Measurements from ENCODE around the gene KIF4A. TPM values are rescaled to one million over a fixed set of nuclear protein-coding genes. Genes with fewer than 3 reads are reported as not detected.
A peak's percentile ranks its signal among the peaks of the same experiment; 100 is the strongest.

KIF4A gene
- polyA plus RNA-seq, 1 experiment = 10.8 TPM

- POLR2A ChIA-PET = no interaction called here
- no peaks in the 10 kb centered on the region for H3K27me3 ChIP-seq (ENCODE audit: control insufficient read depth, insufficient read depth, low read length)
- DNase-seq (ENCODE audit: low read depth) = no peak
- CTCF ChIA-PET = interaction anchor here (0.5 to 2.1 kb wide), 4 partner anchors 11 to 210 kb away, joined by 3 to 6 read pairs (median 4); no protein-coding TSS in a partner anchor
- peak; percentile 90 for TF ChIP-seq CTCF (IDR thresholded peaks at IDR 0.05; ENCODE audit: insufficient read depth, low read depth, low read length)
- H3K4me3 ChIP-seq (ENCODE audit: low read depth, low read length) = peak overlapping the region; percentile 56
- no peaks in the 10 kb centered on the region for H3K36me3 ChIP-seq (ENCODE audit: control insufficient read depth, insufficient read depth, low read length)
These were observed 164.8 kb downstream of the KIF4A start for GRCh38 chrX:70454441-70455365.

- Histone ChIP-seq H3K36me3 (ENCODE audit: control insufficient read depth, insufficient read depth, low read length) (no peaks in the 10 kb centered on the region), H3K27me3 (ENCODE audit: control insufficient read depth, insufficient read depth, low read length) (no peaks in the 10 kb centered on the region), H3K4me3 (ENCODE audit: low read depth, low read length) (peak overlapping the region; percentile 56)
- POLR2A ChIA-PET = no interaction called here
- CTCF ChIA-PET = interaction anchor here (1.2 to 2.1 kb wide), 2 partner anchors 27 to 98 kb away, joined by 4 to 5 read pairs; no protein-coding TSS in a partner anchor
- DNase-seq (ENCODE audit: low read depth) = no peak
- no peak for TF ChIP-seq CTCF (IDR thresholded peaks at IDR 0.05; ENCODE audit: insufficient read depth, low read depth, low read length)
These were observed 165.7 kb downstream of the KIF4A start for GRCh38 chrX:70455366-70456202.

GRCh38 chrX:70456256-70456655 is 166.4 kb downstream of the KIF4A start:
- no peak for DNase-seq (ENCODE audit: low read depth)
- no peak for TF ChIP-seq CTCF (IDR thresholded peaks at IDR 0.05; ENCODE audit: insufficient read depth, low read depth, low read length)
- ChIA-PET CTCF (interaction anchor here (2.1 kb wide), 1 partner anchor 97 kb away, joined by 5 read pairs; no protein-coding TSS in a partner anchor), POLR2A (no interaction called here)
- Histone ChIP-seq H3K27me3 (ENCODE audit: control insufficient read depth, insufficient read depth, low read length) (no peaks in the 10 kb centered on the region), H3K36me3 (ENCODE audit: control insufficient read depth, insufficient read depth, low read length) (no peaks in the 10 kb centered on the region), H3K4me3 (ENCODE audit: low read depth, low read length) (no peak overlapping the region; the same call in 1 of the 2 replicates)

DNA sequence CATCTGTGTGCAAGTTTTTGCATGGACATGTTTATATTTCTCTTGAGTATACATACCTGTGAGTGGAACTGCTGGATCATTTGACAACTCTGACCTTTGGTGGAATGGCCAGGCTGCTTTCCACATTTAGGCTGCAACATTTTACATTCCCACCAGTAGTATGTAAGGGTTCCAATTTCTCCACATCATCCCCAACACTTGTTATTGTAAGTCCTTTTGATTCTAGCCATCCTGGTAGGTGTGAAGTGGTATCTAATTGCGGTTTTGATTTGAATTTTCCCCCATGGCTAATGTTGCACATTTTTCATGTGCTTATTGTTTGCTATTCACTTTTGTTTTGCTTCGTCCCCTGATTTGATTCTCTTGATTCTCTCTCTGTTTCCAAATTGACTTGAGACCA is 171.1 kb downstream of the KIF4A start:
- CTCF ChIA-PET = interaction anchor here (0.6 to 1.4 kb wide), 2 partner anchors 9 to 45 kb away, joined by 3 read pairs; no protein-coding TSS in a partner anchor
- POLR2A ChIA-PET = no interaction called here

More for the DNA sequence above, 171.1 kb downstream of the KIF4A start:
- no peak for DNase-seq (ENCODE audit: low read depth)
- Histone ChIP-seq H3K27me3 (ENCODE audit: control insufficient read depth, insufficient read depth, low read length) (no peaks in the 10 kb centered on the region), H3K36me3 (ENCODE audit: control insufficient read depth, insufficient read depth, low read length) (no peaks in the 10 kb centered on the region), H3K4me3 (ENCODE audit: low read depth, low read length) (no peak overlapping the region)
- TF ChIP-seq CTCF (IDR thresholded peaks at IDR 0.05; ENCODE audit: insufficient read depth, low read depth, low read length) = no peak
